HEK293 (cell line): ENCODE data around the gene LGALS3BP.

Experiments used
- CTCF ChIA-PET: fragments of 350-600 bp; formaldehyde crosslinking; extraction: SDS; loops from one replicate; lab custom pipeline; 2021; ENCODE audit warnings: antibody characterized with exemption; lab: Yijun Ruan, JAX
- POLR2A ChIA-PET: fragments of 300-600 bp; formaldehyde crosslinking; extraction: SDS; loops from one replicate; lab custom pipeline; 2020; ENCODE audit warnings: antibody characterized with exemption, inconsistent platforms; lab: Yijun Ruan, JAX
- H3K27ac ChIP-seq: fragments of 200-500 bp; sonication (Bioruptor generic); 2 replicates; pipeline ENCODE4 v1.5.1; 2014; ENCODE audit warnings: low read depth, low read length, control low read depth, inconsistent platforms; ENCODE audit errors: extremely low read depth
- H3K36me3 ChIP-seq, 2 experiments: fragments of 200-500 bp in 1 of 2; sonication (Bioruptor generic) in 1 of 2; 1 replicate in 1 of 2; 2 replicates in 1 of 2; pipeline ENCODE4 v1.5.1; 2014 to 2017; ENCODE audit warnings: inconsistent platforms in 2 of 2, low read length in 2 of 2; ENCODE audit not compliant: control insufficient read depth in 2 of 2, insufficient read depth in 1 of 2
- H3K4me1 ChIP-seq: fragments of 200-500 bp; sonication (Bioruptor generic); 2 replicates; pipeline ENCODE4 v1.5.1; 2014; ENCODE audit warnings: mild to moderate bottlenecking, low read length, inconsistent platforms; ENCODE audit not compliant: control insufficient read depth, insufficient read depth
- H3K4me3 ChIP-seq: 2 replicates; pipeline ENCODE4 v1.5.1; 2011; ENCODE audit warnings: low read depth, mild to moderate bottlenecking, control low read depth, low read length, moderate library complexity
- H3K9me3 ChIP-seq: fragments of 200-500 bp; sonication (Bioruptor generic); 2 replicates; pipeline ENCODE4 v1.5.1; 2014; ENCODE audit warnings: low read depth, low read length, inconsistent platforms; ENCODE audit not compliant: control insufficient read depth, insufficient read depth
- GLI4 ChIP-seq: fragments of 450-650 bp; formaldehyde crosslinking; IDR thresholded peaks from 2 replicates; pipeline ENCODE4 v1.5.1; 2016; ENCODE audit warnings: missing biosample characterization, missing genetic modification characterization
- GLIS1 ChIP-seq: fragments of 450-650 bp; formaldehyde crosslinking; IDR thresholded peaks from 2 replicates; pipeline ENCODE4 v1.5.1; 2016; ENCODE audit warnings: missing biosample characterization, missing genetic modification characterization
- KLF16 ChIP-seq: fragments of 450-650 bp; formaldehyde crosslinking; IDR thresholded peaks from 2 replicates; pipeline ENCODE4 v1.5.1; 2017; ENCODE audit warnings: missing biosample characterization, missing genetic modification characterization
- TRIM28 ChIP-seq: IDR thresholded peaks from 2 replicates; pipeline ENCODE4 v1.6.1; 2011; ENCODE audit warnings: low read length, control low read depth, borderline replicate concordance
- ZNF174 ChIP-seq: fragments of 450-650 bp; formaldehyde crosslinking; IDR thresholded peaks from 2 replicates; pipeline ENCODE4 v1.5.0; 2017; ENCODE audit warnings: missing biosample characterization, mild to moderate bottlenecking, missing genetic modification characterization
- ZNF239 ChIP-seq: fragments of 450-650 bp; formaldehyde crosslinking; IDR thresholded peaks from 2 replicates; pipeline ENCODE4 v1.5.1; 2016; ENCODE audit warnings: missing biosample characterization, missing genetic modification characterization
- ZNF292 ChIP-seq: fragments of 450-650 bp; formaldehyde crosslinking; IDR thresholded peaks from 2 replicates; pipeline ENCODE4 v1.5.1; 2016; ENCODE audit warnings: low read depth, missing biosample characterization, missing genetic modification characterization, borderline replicate concordance
- ZNF37A ChIP-seq: fragments of 450-650 bp; IDR thresholded peaks from 2 replicates; pipeline ENCODE4 v1.5.1; 2018; ENCODE audit warnings: missing biosample characterization, missing genetic modification characterization
- ZNF394 ChIP-seq: fragments of 450-650 bp; formaldehyde crosslinking; IDR thresholded peaks from 2 replicates; pipeline ENCODE4 v1.5.1; 2016; ENCODE audit warnings: missing biosample characterization, missing genetic modification characterization, mild to moderate bottlenecking, moderate library complexity, borderline replicate concordance
- ZNF416 ChIP-seq: fragments of 450-650 bp; formaldehyde crosslinking; IDR thresholded peaks from 2 replicates; pipeline ENCODE4 v1.5.1; 2016; ENCODE audit warnings: missing biosample characterization, missing genetic modification characterization
- ZNF473 ChIP-seq: fragments of 450-650 bp; formaldehyde crosslinking; IDR thresholded peaks from 2 replicates; pipeline ENCODE4 v1.5.1; 2017; ENCODE audit warnings: missing biosample characterization, missing genetic modification characterization
- ZNF48 ChIP-seq: fragments of 450-650 bp; formaldehyde crosslinking; IDR thresholded peaks from 2 replicates; pipeline ENCODE4 v1.5.1; 2016; ENCODE audit warnings: missing biosample characterization, missing genetic modification characterization
- ZNF571 ChIP-seq: fragments of 450-650 bp; formaldehyde crosslinking; IDR thresholded peaks from 2 replicates; pipeline ENCODE4 v1.5.0; 2017; ENCODE audit warnings: missing biosample characterization, missing genetic modification characterization
- ZNF585B ChIP-seq: fragments of 450-650 bp; formaldehyde crosslinking; IDR thresholded peaks from 2 replicates; pipeline ENCODE4 v1.5.1; 2016; ENCODE audit warnings: missing biosample characterization, missing genetic modification characterization
- TF ChIP-seq, protein P1 (sequence below): fragments of 450-650 bp; formaldehyde crosslinking; IDR thresholded peaks from 2 replicates; pipeline ENCODE4 v1.5.1; 2016; ENCODE audit warnings: missing biosample characterization, missing genetic modification characterization
- TF ChIP-seq, protein P2 (sequence below): fragments of 450-650 bp; formaldehyde crosslinking; IDR thresholded peaks from 2 replicates; pipeline ENCODE4 v1.5.1; 2017; ENCODE audit warnings: missing biosample characterization, missing genetic modification characterization

Gene LGALS3BP

DNA sequence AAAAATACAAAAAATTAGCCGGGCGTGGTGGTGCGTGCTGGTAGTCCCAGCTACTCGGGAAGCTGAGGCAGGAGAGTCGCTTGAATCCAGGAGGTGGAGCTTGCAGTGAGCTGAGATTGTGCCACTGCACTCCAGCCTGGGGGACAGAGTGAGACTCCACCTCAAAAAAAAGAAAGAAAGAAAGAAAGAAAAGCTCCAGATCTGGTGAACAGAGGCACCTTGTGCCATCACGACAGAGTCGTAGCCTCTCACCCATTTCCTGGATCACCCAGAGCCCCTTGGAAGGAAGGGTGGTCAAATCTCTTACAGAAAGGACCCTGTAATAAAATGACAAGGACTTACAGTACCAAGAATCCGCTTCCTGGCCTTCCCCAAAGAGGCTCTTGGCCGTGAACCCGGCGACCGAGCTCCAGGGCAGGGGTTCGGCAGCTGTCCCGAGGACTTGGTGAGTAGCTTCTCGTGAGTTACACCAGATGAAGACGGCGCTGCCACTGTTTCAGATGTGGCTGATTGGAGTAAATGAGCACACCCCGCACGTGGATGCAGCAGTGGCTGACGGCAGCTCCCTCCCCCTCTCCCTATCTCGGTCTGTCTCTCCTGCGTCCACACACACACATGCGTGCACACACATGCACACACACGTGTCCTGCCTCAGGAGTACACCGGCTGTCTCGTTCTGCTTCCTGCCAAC, 13.5 kb downstream of the LGALS3BP start:
- CTCF ChIA-PET = interaction anchor here (1.1 to 3.4 kb wide), 5 partner anchors 12 to 101 kb away, joined by 3 to 22 read pairs (median 6); no protein-coding TSS in a partner anchor
- H3K36me3 ChIP-seq = peaks cover 15 to 50% of the 10 kb centered on the region in 2 experiments; a peak in 2 of 3 replicates
- TF ChIP-seq ZNF473 (tag by site-specific recombination) (no peak), KLF16 (tag by site-specific recombination) (no peak), ZNF416 (tag by site-specific recombination) (no peak), ZNF394 (tag by site-specific recombination) (no peak)
- TF ChIP-seq, protein P1, sequence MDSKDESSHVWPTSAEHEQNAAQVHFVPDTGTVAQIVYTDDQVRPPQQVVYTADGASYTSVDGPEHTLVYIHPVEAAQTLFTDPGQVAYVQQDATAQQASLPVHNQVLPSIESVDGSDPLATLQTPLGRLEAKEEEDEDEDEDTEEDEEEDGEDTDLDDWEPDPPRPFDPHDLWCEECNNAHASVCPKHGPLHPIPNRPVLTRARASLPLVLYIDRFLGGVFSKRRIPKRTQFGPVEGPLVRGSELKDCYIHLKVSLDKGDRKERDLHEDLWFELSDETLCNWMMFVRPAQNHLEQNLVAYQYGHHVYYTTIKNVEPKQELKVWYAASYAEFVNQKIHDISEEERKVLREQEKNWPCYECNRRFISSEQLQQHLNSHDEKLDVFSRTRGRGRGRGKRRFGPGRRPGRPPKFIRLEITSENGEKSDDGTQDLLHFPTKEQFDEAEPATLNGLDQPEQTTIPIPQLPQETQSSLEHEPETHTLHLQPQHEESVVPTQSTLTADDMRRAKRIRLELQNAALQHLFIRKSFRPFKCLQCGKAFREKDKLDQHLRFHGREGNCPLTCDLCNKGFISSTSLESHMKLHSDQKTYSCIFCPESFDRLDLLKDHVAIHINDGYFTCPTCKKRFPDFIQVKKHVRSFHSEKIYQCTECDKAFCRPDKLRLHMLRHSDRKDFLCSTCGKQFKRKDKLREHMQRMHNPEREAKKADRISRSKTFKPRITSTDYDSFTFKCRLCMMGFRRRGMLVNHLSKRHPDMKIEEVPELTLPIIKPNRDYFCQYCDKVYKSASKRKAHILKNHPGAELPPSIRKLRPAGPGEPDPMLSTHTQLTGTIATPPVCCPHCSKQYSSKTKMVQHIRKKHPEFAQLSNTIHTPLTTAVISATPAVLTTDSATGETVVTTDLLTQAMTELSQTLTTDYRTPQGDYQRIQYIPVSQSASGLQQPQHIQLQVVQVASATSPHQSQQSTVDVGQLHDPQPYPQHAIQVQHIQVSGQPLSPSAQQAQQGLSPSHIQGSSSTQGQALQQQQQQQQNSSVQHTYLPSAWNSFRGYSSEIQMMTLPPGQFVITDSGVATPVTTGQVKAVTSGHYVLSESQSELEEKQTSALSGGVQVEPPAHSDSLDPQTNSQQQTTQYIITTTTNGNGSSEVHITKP (tag by site-specific recombination) = peak; percentile 88
- TF ChIP-seq, all 188 proteins: peak for 1
- Histone ChIP-seq H3K27ac (no peak overlapping the region), H3K4me1 (no peaks in the 10 kb centered on the region), H3K4me3 (no peak overlapping the region), H3K9me3 (no peaks in the 10 kb centered on the region)
- POLR2A ChIA-PET = interaction anchor here (1.0 to 1.3 kb wide), 3 partner anchors 14 to 71 kb away, joined by 3 read pairs; partner anchors contain the start of gene LGALS3BP

- ChIA-PET CTCF (interaction anchor here (1.3 to 3.4 kb wide), 2 partner anchors 13 to 100 kb away, joined by 6 to 22 read pairs; no protein-coding TSS in a partner anchor), POLR2A (interaction anchor here (1.0 to 1.2 kb wide), 2 partner anchors 14 to 71 kb away, joined by 3 read pairs; partner anchors contain the start of gene LGALS3BP)
- TF ChIP-seq GLIS1 (tag by site-specific recombination) = no peak
- TF ChIP-seq ZNF37A (tag by site-specific recombination) = no peak
- no peak for TF ChIP-seq ZNF239 (tag by site-specific recombination)
- TF ChIP-seq ZNF292 (tag by site-specific recombination) = no peak
- TF ChIP-seq ZNF585B (tag by site-specific recombination) = no peak
- TF ChIP-seq ZNF571 (tag by site-specific recombination) = no peak
- no peak for TF ChIP-seq TRIM28
- no peak for TF ChIP-seq ZNF174 (tag by site-specific recombination)
- TF ChIP-seq, protein P2, sequence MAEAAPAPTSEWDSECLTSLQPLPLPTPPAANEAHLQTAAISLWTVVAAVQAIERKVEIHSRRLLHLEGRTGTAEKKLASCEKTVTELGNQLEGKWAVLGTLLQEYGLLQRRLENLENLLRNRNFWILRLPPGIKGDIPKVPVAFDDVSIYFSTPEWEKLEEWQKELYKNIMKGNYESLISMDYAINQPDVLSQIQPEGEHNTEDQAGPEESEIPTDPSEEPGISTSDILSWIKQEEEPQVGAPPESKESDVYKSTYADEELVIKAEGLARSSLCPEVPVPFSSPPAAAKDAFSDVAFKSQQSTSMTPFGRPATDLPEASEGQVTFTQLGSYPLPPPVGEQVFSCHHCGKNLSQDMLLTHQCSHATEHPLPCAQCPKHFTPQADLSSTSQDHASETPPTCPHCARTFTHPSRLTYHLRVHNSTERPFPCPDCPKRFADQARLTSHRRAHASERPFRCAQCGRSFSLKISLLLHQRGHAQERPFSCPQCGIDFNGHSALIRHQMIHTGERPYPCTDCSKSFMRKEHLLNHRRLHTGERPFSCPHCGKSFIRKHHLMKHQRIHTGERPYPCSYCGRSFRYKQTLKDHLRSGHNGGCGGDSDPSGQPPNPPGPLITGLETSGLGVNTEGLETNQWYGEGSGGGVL (tag by site-specific recombination) = no peak
- no peak for TF ChIP-seq ZNF48 (tag by site-specific recombination)
- no peak for TF ChIP-seq GLI4 (tag by site-specific recombination)
- Histone ChIP-seq H3K27ac (no peak overlapping the region), H3K4me3 (no peak overlapping the region), H3K36me3 (peaks cover 12 to 43% of the 10 kb centered on the region in 2 experiments; a peak in 2 of 3 replicates), H3K9me3 (no peaks in the 10 kb centered on the region), H3K4me1 (no peaks in the 10 kb centered on the region)
These were observed 14.2 kb downstream of the LGALS3BP start for GRCh38 chr17:78965491-78965924.
